ENCODE measurements around the gene APOBEC4.

- TF ChIP-seq CTCF (IDR thresholded peaks at IDR 0.05; ENCODE audit: poor library complexity, severe bottlenecking) = no peak
- TF ChIP-seq POLR2AphosphoS5 (IDR thresholded peaks at IDR 0.05) = no peak
- TF ChIP-seq EZH2 (IDR thresholded peaks at IDR 0.05; ENCODE audit: borderline replicate concordance, insufficient read depth, low read length, poor library complexity, severe bottlenecking) = no peak
- TF ChIP-seq TAF1 (IDR thresholded peaks at IDR 0.05; ENCODE audit: low read depth) = no peak
- no peak for TF ChIP-seq MXI1 (conservative IDR thresholded peaks at IDR 0.05; ENCODE audit: poor library complexity, severe bottlenecking)
- no peak for TF ChIP-seq SMC3 (conservative IDR thresholded peaks at IDR 0.05; ENCODE audit: poor library complexity)
- TF ChIP-seq RAD21 (conservative IDR thresholded peaks at IDR 0.05) = no peak
These were observed 21.0 kb downstream of the APOBEC4 start for GRCh38 chr1:183632114-183632513.

Data from neural cell (in vitro differentiated cells).